Right ventricle myocardium superior (tissue), 1 donor: Measurements from ENCODE around the gene SCN11A. TPM values are rescaled to one million over a fixed set of nuclear protein-coding genes. Genes with fewer than 3 reads are reported as not detected.
"Not testable (repeated sequence)": the region's sequence is repeated elsewhere in the genome, so short reads cannot be mapped to it uniquely, and the experiment has no call there.

ENCODE experiments used
- ATAC-seq: fragments of 200-7000 bp; cut with Tn5 transposase; one replicate; pipeline ENCODE4 v1.9.1; 2020; ENCODE audit warnings: mild to moderate bottlenecking; ENCODE audit not compliant: poor library complexity
- DNase-seq: peaks from one replicate; pipeline ENCODE4 v3.0.0-alpha.2; 2020
- intact Hi-C: fragments of 100-400 bp; cut with DNase I; formaldehyde crosslinking; loops from one replicate; pipeline ENCODE4 v1.11.2; 2022
- total RNA-seq: library from RNA; stranded (reverse); fragmentation: NEBNext Ultra II Directional; extraction: Animal tissue kit (Norgen Biotek cat#: 25700); gene quantifications from one replicate; pipeline ENCODE4 v1.2.1, GENCODE V29; 2021
- donor health status: DM: no; HTN: yes; CAD: no; lungs with severe emphysema.

Gene SCN11A
- total RNA-seq, 1 donor from 2014 or later, result 0.05 TPM

- intact Hi-C loops, result no loop called here
- ATAC-seq (no peak), DNase-seq (no peak)
Measured at GRCh38 chr3:39075910-39076309, 24.2 kb upstream of the SCN11A start.

GRCh38 chr3:39068556-39068955, 16.8 kb upstream of the SCN11A start:
- intact Hi-C loops, result no loop called here
- ATAC-seq, result no peak
- no peak for DNase-seq

- DNase-seq (no peak), ATAC-seq (no peak)
- intact Hi-C loops, result no loop called here
Measured at GRCh38 chr3:39067286-39067685, 15.5 kb upstream of the SCN11A start.

GRCh38 chr3:39065197-39065596, 13.5 kb upstream of the SCN11A start:
- DNase-seq, result no peak
- intact Hi-C loops, result no loop called here
- ATAC-seq, result no peak

GRCh38 chr3:39064646-39065045, 12.9 kb upstream of the SCN11A start:
- DNase-seq (no peak), ATAC-seq (no peak)
- intact Hi-C loops, result no loop called here

GRCh38 chr3:39063143-39063542, 11.4 kb upstream of the SCN11A start:
- DNase-seq (no peak), ATAC-seq (no peak)
- intact Hi-C loops, result no loop called here

- intact Hi-C loops, result no loop called here
Measured at GRCh38 chr3:39062180-39062579, 10.4 kb upstream of the SCN11A start.

GRCh38 chr3:39061228-39061627, 9.5 kb upstream of the SCN11A start:
- ATAC-seq, DNase-seq, intact Hi-C loops: not testable (repeated sequence)

More at GRCh38 chr3:39062180-39062579, 10.4 kb upstream of the SCN11A start:
- ATAC-seq (no peak), DNase-seq (no peak)

GRCh38 chr3:39056151-39056550, 4.4 kb upstream of the SCN11A start:
- ATAC-seq (no peak), DNase-seq (no peak)
- intact Hi-C loops, result no loop called here

GRCh38 chr3:39053696-39054095, 2.0 kb upstream of the SCN11A start:
- DNase-seq (no peak), ATAC-seq (no peak)
- intact Hi-C loops, result no loop called here

- ATAC-seq (no peak), DNase-seq (no peak)
- intact Hi-C loops, result no loop called here
Measured at GRCh38 chr3:39052583-39052982, 839 bp upstream of the SCN11A start.

- DNase-seq (no peak), ATAC-seq (no peak)
- intact Hi-C loops, result no loop called here
Measured at GRCh38 chr3:39050029-39050428, 1.7 kb downstream of the SCN11A start.

- intact Hi-C loops, result no loop called here
Measured at GRCh38 chr3:39038165-39038564, 13.6 kb downstream of the SCN11A start.

GRCh38 chr3:39029556-39029955, 22.2 kb downstream of the SCN11A start:
- ATAC-seq, result no peak
- intact Hi-C loops, result no loop called here
- DNase-seq, result no peak

More at GRCh38 chr3:39038165-39038564, 13.6 kb downstream of the SCN11A start:
- no peak for DNase-seq
- ATAC-seq, result no peak

GRCh38 chr3:39028546-39028945, 23.2 kb downstream of the SCN11A start:
- intact Hi-C loops, result no loop called here
- ATAC-seq (peak; percentile 62), DNase-seq (no peak)

- ATAC-seq (no peak), DNase-seq (no peak)
- intact Hi-C loops, result no loop called here
Measured at GRCh38 chr3:39025222-39025970, 26.3 kb downstream of the SCN11A start.

GRCh38 chr3:39024497-39024896, 27.2 kb downstream of the SCN11A start:
- ATAC-seq (no peak), DNase-seq (no peak)
- intact Hi-C loops, result no loop called here

GRCh38 chr3:39022286-39022630, 29.5 kb downstream of the SCN11A start:
- no peak for ATAC-seq
- no peak for DNase-seq
- intact Hi-C loops, result no loop called here

GRCh38 chr3:39021465-39022285, 30.1 kb downstream of the SCN11A start:
- intact Hi-C loops, result no loop called here
- ATAC-seq, result no peak
- DNase-seq, result no peak

GRCh38 chr3:39021029-39021428, 30.7 kb downstream of the SCN11A start:
- ATAC-seq (no peak), DNase-seq (no peak)
- intact Hi-C loops, result no loop called here
